Esophagus squamous epithelium (tissue), 5 donors: ENCODE results near the gene LPAR1. TPM values are rescaled to one million over a fixed set of nuclear protein-coding genes. Genes with fewer than 3 reads are reported as not detected.

Source experiments
- DNase-seq: peaks from one replicate; lab custom pipeline; 2025; lab: John Stamatoyannopoulos, UW
- H3K27ac ChIP-seq, 4 donors: fragments of 200-600 bp; sonication (generic); one replicate each; pipeline ENCODE4 v1.5.1; 2016 to 2019; ENCODE audit warnings: mild to moderate bottlenecking in 1 of 4
- H3K27me3 ChIP-seq, 4 donors: fragments of 200-600 bp; sonication (generic); 1 replicate in 3 of 4; 2 replicates in 1 of 4; pipeline versions ENCODE4 v1.5.1 to v1.6.0; 2017 to 2021; ENCODE audit warnings: antibody characterized with exemption in 1 of 4
- H3K36me3 ChIP-seq, 3 donors: fragments of 200-600 bp; sonication (generic); one replicate each; pipeline ENCODE4 v1.5.1; 2016 to 2019
- H3K4me1 ChIP-seq, 3 donors: fragments of 200-600 bp; sonication (generic); one replicate each; pipeline ENCODE4 v1.5.1; 2017 to 2019
- H3K4me3 ChIP-seq, 4 donors: fragments of 200-600 bp; sonication (generic); 1 replicate in 3 of 4; 2 replicates in 1 of 4; pipeline ENCODE4 v1.5.1; 2016 to 2019; ENCODE audit warnings: mild to moderate bottlenecking in 2 of 4, moderate library complexity in 1 of 4
- H3K9me3 ChIP-seq, 3 donors: fragments of 200-600 bp; sonication (generic); one replicate each; pipeline ENCODE4 v1.5.1; 2016 to 2019
- CTCF ChIP-seq, 6 experiments: fragments of 450-650 bp in 4 of 6; fragments of 200-600 bp in 2 of 6; sonication (generic) in 2 of 6; IDR thresholded peaks; one replicate each; pipeline ENCODE4 v1.5.1; 2016 to 2019; ENCODE audit warnings: antibody characterized with exemption in 6 of 6, mild to moderate bottlenecking in 4 of 6, moderate library complexity in 4 of 6
- POLR2A ChIP-seq, 4 donors: fragments of 450-650 bp; IDR thresholded peaks; one replicate each; pipeline ENCODE4 v1.6.1; 2017; ENCODE audit warnings: antibody characterized with exemption in 4 of 4, mild to moderate bottlenecking in 4 of 4, moderate library complexity in 3 of 4
- WGBS, 2 donors: methylation state at CpG; one replicate each; pipeline ENCODE4 v1.1.5; 2018; 5-methylcytosine and 5-hydroxymethylcytosine counted together
- intact Hi-C: fragments of 100-400 bp; cut with DNase I; formaldehyde crosslinking; loops from one replicate; pipeline ENCODE4 v1.15.0; 2022
- total RNA-seq, 4 donors: library from RNA; depleted of rRNA; stranded (reverse); fragments of >200 nt; gene quantifications; one replicate each; pipeline ENCODE4 v1.1.0, GENCODE V29; 2016
- donor health status: DM: yes; HTN: yes; CAD: no.

The LPAR1 gene
- total RNA-seq, 4 donors from 2014 or later: 6.3 to 59.5 (median 14.1) TPM

DNA sequence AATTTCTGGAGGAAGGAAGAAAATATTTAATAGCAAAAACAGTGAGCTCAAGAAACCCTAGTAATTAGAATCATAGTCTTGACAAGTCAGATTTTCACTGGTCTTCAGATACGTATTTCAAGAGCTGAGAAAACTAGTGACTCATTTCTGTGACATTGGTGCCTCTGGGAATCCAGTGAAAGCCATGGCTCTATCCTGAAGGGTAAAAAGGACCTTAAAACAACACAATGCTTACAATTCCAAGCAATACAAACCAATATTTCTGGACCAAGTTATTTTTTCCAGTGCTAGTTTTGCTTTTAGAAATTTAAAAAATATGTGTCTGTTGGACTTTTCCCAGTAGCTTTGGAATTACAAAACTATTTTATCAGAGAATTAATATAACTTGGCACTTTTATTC lies 140.3 kb downstream of the LPAR1 start:
- H3K27me3 ChIP-seq: no peaks in the 10 kb centered on the region
- no peak overlapping the region for H3K4me3 ChIP-seq
- DNase-seq: no peak
- 55 to 81% methylated on average over 1 of the region's 1 CpG for WGBS, 2 donors
- intact Hi-C loops: no loop called here
- H3K9me3 ChIP-seq: peaks cover 0 to 7% (median 5%) of the 10 kb centered on the region in 3 donors
- TF ChIP-seq POLR2A (IDR thresholded peaks at IDR 0.05) (no peak), CTCF (IDR thresholded peaks at IDR 0.05) (no peak)
- peak overlapping the region in 1 of 4 donors; percentile 3 for H3K27ac ChIP-seq
- H3K36me3 ChIP-seq: no peaks in the 10 kb centered on the region
- H3K4me1 ChIP-seq: peaks cover 0 to 10% (median 0%) of the 10 kb centered on the region in 3 donors

DNA sequence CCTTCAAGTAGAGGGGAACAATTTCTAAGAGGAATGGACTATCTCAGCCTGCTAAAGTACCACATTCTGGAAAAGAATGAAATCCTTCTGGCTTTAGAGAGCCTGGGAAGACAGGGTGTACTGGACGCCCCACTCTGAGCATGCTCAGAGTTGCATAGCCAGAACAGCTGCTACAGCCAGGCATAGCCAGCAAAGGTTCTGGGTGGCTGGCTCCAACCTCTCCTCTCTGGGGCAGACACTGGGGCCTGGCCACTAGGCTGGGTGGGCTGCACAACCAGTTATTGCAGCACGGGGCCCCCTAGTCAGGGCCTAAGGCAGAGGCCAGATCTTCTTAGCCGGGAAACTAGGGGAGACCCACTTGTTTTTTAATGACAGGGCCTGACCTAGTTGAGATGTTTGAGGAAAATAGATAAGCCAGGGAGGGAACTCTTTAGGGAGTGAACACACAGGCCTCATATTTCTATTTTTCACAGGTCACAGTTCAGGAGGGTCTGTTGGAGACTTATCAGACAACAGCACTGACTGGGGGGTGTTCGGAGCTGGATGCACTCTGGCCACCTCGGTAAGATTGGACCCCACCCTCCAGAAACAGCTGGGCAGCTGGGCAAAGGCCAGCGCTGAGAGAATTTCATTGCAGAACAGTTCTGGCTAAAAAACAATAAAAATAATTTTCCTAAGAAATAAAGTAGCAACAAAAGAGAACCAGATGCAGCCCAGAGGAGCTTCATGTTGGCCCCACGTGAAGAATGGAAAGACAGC lies 142.9 kb downstream of the LPAR1 start:
- H3K27ac ChIP-seq: peak overlapping the region in 3 of 4 donors; percentile 1 to 78 (median 54)
- H3K4me1 ChIP-seq: peaks cover 0 to 1% (median 0%) of the 10 kb centered on the region in 3 donors
- no peaks in the 10 kb centered on the region for H3K27me3 ChIP-seq
- 66 to 89% methylated on average over 3 to 5 of the region's 7 CpGs for WGBS, 2 donors
- no peak overlapping the region for H3K4me3 ChIP-seq
- intact Hi-C loops: no loop called here
- H3K36me3 ChIP-seq: no peaks in the 10 kb centered on the region
- TF ChIP-seq CTCF (IDR thresholded peaks at IDR 0.05) (no peak), POLR2A (IDR thresholded peaks at IDR 0.05) (no peak)
- no peaks in the 10 kb centered on the region for H3K9me3 ChIP-seq
- DNase-seq: no peak

DNA sequence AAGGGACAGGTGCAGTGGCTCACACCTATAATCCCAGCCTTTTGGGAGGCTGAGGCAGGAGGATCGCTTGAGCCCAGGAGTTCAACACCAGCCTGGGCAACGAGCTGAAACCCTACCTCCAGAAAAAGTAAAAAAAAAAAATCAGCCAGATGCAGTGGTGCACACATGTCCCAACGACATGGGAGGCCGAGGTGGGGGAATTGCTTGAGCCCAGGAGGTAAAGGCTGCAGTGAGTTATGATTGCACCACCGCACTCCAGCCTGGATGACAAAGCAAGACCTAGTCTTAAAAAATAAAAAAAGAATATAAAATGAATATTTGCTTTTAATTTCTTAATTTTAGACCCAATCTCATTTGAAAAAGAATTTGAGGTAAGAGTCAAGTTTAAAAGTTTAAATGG lies 143.5 kb downstream of the LPAR1 start:
- H3K27ac ChIP-seq: peak overlapping the region in 1 of 4 donors; percentile 54
- no peak for DNase-seq
- H3K27me3 ChIP-seq: no peaks in the 10 kb centered on the region
- H3K4me3 ChIP-seq: no peak overlapping the region
- no peaks in the 10 kb centered on the region for H3K4me1 ChIP-seq
- no peak for TF ChIP-seq POLR2A (IDR thresholded peaks at IDR 0.05)
- TF ChIP-seq CTCF (IDR thresholded peaks at IDR 0.05): no peak
- no peaks in the 10 kb centered on the region for H3K36me3 ChIP-seq
- H3K9me3 ChIP-seq: no peaks in the 10 kb centered on the region
- intact Hi-C loops: no loop called here
- 78 to 98% methylated on average over 4 to 5 of the region's 5 CpGs for WGBS, 2 donors

DNA sequence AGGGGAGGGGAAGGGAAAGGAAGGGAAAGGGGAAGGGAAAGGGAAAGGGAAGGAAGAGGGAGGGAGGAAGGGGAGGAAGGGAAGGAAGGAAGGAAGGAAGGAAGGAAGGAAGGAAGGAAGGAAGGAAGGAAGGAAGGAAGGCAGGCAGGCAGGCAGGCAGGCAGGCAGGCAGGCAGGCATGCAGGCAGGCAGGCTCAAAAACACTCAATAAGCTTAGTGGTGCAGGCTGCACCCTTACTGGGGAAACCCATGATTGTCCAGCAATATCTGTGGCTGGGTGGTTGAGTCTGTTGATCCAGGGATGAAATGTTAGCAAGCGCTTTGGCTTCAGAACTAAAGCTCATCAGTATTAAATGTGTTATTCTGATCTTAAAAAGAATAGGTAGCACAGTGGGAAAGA lies 145.6 kb downstream of the LPAR1 start:
- no peak overlapping the region for H3K27ac ChIP-seq
- intact Hi-C loops: no loop called here
- TF ChIP-seq CTCF (IDR thresholded peaks at IDR 0.05) (no peak), POLR2A (IDR thresholded peaks at IDR 0.05) (no peak)

GRCh38 chr9:110891760-110892159 lies 146.5 kb downstream of the LPAR1 start:
- intact Hi-C loops: no loop called here
- Histone ChIP-seq H3K27me3 (no peaks in the 10 kb centered on the region), H3K36me3 (no peaks in the 10 kb centered on the region), H3K27ac (no peak overlapping the region), H3K9me3 (no peaks in the 10 kb centered on the region), H3K4me1 (peaks cover 0 to 6% (median 0%) of the 10 kb centered on the region in 3 donors), H3K4me3 (no peak overlapping the region)
- no peak for TF ChIP-seq POLR2A (IDR thresholded peaks at IDR 0.05)
- TF ChIP-seq CTCF (IDR thresholded peaks at IDR 0.05): no peak
- 74 to 75% methylated on average over 3 of the region's 3 CpGs for WGBS, 2 donors
- no peak for DNase-seq

More for the DNA sequence above, 145.6 kb downstream of the LPAR1 start:
- Histone ChIP-seq H3K4me1 (no peaks in the 10 kb centered on the region), H3K9me3 (no peaks in the 10 kb centered on the region), H3K36me3 (no peaks in the 10 kb centered on the region), H3K27me3 (no peaks in the 10 kb centered on the region), H3K4me3 (no peak overlapping the region)
- no peak for DNase-seq
- WGBS, 2 donors: 82 to 100% methylated on average over 1 of the region's 1 CpG
